Heart right ventricle (tissue), 16 donors: ENCODE measurements around the gene CSMD2. TPM values are rescaled to one million over a fixed set of nuclear protein-coding genes. Genes with fewer than 3 reads are reported as not detected.
A peak's percentile ranks its signal among the peaks of the same experiment; 100 is the strongest.

Experiments used
- ATAC-seq, 8 donors: fragments of 200-7000 bp; cut with Tn5 transposase; one replicate each; pipeline ENCODE4 v1.9.1; 2020; ENCODE audit warnings: mild to moderate bottlenecking in 8 of 8, moderate library complexity in 8 of 8, moderate number of reproducible peaks in 1 of 8
- DNase-seq, 2 donors: peaks; one replicate each; pipeline ENCODE4 v3.0.0-alpha.2; 2020
- H3K27ac ChIP-seq, 10 donors: fragments of 200-600 bp; sonication (generic) in 2 of 10; one replicate each; pipeline versions ENCODE4 v1.5.0 to v1.8.0; 2020 to 2022; ENCODE audit warnings: mild to moderate bottlenecking in 3 of 10
- H3K27me3 ChIP-seq, 7 donors: fragments of 200-600 bp; one replicate each; pipeline ENCODE4 v1.8.0; 2021 to 2022; ENCODE audit warnings: mild to moderate bottlenecking in 2 of 7
- H3K36me3 ChIP-seq, 9 donors: fragments of 200-600 bp; sonication (generic) in 1 of 9; one replicate each; pipeline versions ENCODE4 v1.5.0 to v1.8.0; 2020 to 2022; ENCODE audit warnings: mild to moderate bottlenecking in 2 of 9
- H3K4me1 ChIP-seq, 9 donors: fragments of 200-600 bp; sonication (generic) in 1 of 9; one replicate each; pipeline versions ENCODE4 v1.5.0 to v1.8.0; 2020 to 2022; ENCODE audit warnings: mild to moderate bottlenecking in 4 of 9
- H3K4me3 ChIP-seq, 10 donors: fragments of 200-600 bp; sonication (generic) in 2 of 10; one replicate each; pipeline versions ENCODE4 v1.5.0 to v1.8.0; 2020 to 2022; ENCODE audit warnings: mild to moderate bottlenecking in 7 of 10, moderate library complexity in 2 of 10
- H3K9me3 ChIP-seq, 11 donors: fragments of 200-600 bp in 10 of 11; sonication (generic) in 2 of 11; one replicate each; pipeline versions ENCODE4 v1.5.0 to v1.8.0; 2013 to 2022; ENCODE audit warnings: mild to moderate bottlenecking in 2 of 11, control low read depth in 1 of 11, moderate library complexity in 1 of 11
- WGBS, 2 donors: extraction: QIAGEN DNeasy Blood & Tissue Kit; methylation state at CpG; one replicate each; pipeline ENCODE4 v1.1.7; 2013; ENCODE audit warnings: inconsistent platforms in 1 of 2; 5-methylcytosine and 5-hydroxymethylcytosine counted together
- intact Hi-C, 10 donors: fragments of 100-400 bp; cut with DNase I; formaldehyde crosslinking; loops; one replicate each; pipeline versions ENCODE4 v1.11.1 to v1.14.2; 2022
- polyA plus RNA-seq, 2 donors: library from polyadenylated mRNA; stranded (reverse); fragments of 200-250 nt; gene quantifications; one replicate each; pipeline ENCODE4 v1.2.3, GENCODE V29; 2013
- total RNA-seq, 10 donors: library from RNA; stranded (reverse); fragmentation: NEBNext Ultra II Directional in 3 of 10; extraction: Animal tissue kit (Norgen Biotek cat#: 25700) in 3 of 10; gene quantifications; one replicate each; pipeline versions ENCODE4 v1.2.1 to v1.2.4, GENCODE V29; 2021 to 2023
- TF ChIP-seq, protein P1 (sequence below), 9 donors: fragments of 200-600 bp; sonication (generic) in 2 of 9; IDR thresholded peaks; one replicate each; pipeline versions ENCODE4 v1.5.0 to v1.8.0; 2021 to 2022; ENCODE audit warnings: antibody characterized with exemption in 9 of 9, mild to moderate bottlenecking in 5 of 9, moderate library complexity in 1 of 9
- donor health status: Arrhythmogenic right ventricular cardiomyopathy.
- donor health status: ischemic (EF 13 %, LVEDD 7.1; RV severe dilation, severe dysfunction).
- donor health status: healthy with polysubstance abuse.
- donor health status: DM: no; HTN: yes; CAD: no.
- donor health status: DM: no; HTN: no; CAD: no.
- donor health status: ischemic (EF 25% LVEDD 6.9; RV normal size, moderate dysfunction).
- donor health status: ischemic (EF 25% LVEDD 5.7; RV mildly dilated, moderate dysfunction).
- donor health status: healthy.
- donor health status: DM: yes; HTN: yes; CAD: no.
- donor health status: Ischemic cardiomyopathy.
- donor health status: ischemic (EF 35%, LVEDD 5.7; RV mildly dilated, moderate dysfunction).
- donor health status: nonischemic (EF 11% LVEDD 7.7; RV severe dilation, severe dysfunction).
- donor health status: DM: yes; HTN: yes; CAD: no.
- donor health status: PGD.
- donor health status: ischemic (EF 29% LVEDD 5.4; RV normal size, mild dysfunction).
- donor health status: nonischemic (EF 23%, LVEDD 6.1; RV moderate dilation, normal function).

CSMD2 gene
- total and polyA plus RNA-seq, 12 donors = 0.04 to 0.97 (median 0.14) TPM; not detected in 1

DNA sequence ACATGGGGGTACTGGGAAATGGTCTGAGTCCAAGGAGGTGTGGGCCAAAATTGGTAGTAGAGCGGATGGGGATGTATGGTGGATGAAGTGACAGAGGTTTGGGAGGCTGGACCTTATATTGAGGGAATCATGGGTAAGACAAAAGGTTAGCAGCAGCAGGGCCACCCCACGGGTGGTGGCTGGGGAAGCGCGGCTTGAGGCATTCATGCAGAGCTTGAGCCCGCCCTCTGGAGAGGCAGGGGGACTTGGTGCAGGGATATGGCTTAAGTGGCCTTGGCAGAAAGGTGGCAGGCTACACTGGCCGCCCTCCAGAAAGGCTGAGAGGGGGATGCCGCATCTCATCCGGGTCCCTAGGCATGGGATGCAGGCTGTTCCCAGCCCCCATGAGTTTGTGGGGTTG lies 269.6 kb downstream of the CSMD2 start:
- peaks cover 0 to 27% (median 5%) of the 10 kb centered on the region in 9 donors for H3K4me1 ChIP-seq
- WGBS, 2 donors = 79% methylated on average over 8 of the region's 8 CpGs
- TF ChIP-seq, protein P1, sequence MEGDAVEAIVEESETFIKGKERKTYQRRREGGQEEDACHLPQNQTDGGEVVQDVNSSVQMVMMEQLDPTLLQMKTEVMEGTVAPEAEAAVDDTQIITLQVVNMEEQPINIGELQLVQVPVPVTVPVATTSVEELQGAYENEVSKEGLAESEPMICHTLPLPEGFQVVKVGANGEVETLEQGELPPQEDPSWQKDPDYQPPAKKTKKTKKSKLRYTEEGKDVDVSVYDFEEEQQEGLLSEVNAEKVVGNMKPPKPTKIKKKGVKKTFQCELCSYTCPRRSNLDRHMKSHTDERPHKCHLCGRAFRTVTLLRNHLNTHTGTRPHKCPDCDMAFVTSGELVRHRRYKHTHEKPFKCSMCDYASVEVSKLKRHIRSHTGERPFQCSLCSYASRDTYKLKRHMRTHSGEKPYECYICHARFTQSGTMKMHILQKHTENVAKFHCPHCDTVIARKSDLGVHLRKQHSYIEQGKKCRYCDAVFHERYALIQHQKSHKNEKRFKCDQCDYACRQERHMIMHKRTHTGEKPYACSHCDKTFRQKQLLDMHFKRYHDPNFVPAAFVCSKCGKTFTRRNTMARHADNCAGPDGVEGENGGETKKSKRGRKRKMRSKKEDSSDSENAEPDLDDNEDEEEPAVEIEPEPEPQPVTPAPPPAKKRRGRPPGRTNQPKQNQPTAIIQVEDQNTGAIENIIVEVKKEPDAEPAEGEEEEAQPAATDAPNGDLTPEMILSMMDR (IDR thresholded peaks at IDR 0.05) = no peak
- no peak overlapping the region for H3K27ac ChIP-seq
- intact Hi-C loops = no loop called here
- H3K4me3 ChIP-seq = no peak overlapping the region
- no peaks in the 10 kb centered on the region for H3K36me3 ChIP-seq
- H3K9me3 ChIP-seq = no peaks in the 10 kb centered on the region
- no peaks in the 10 kb centered on the region for H3K27me3 ChIP-seq
- DNase-seq (no peak), ATAC-seq (no peak)

DNA sequence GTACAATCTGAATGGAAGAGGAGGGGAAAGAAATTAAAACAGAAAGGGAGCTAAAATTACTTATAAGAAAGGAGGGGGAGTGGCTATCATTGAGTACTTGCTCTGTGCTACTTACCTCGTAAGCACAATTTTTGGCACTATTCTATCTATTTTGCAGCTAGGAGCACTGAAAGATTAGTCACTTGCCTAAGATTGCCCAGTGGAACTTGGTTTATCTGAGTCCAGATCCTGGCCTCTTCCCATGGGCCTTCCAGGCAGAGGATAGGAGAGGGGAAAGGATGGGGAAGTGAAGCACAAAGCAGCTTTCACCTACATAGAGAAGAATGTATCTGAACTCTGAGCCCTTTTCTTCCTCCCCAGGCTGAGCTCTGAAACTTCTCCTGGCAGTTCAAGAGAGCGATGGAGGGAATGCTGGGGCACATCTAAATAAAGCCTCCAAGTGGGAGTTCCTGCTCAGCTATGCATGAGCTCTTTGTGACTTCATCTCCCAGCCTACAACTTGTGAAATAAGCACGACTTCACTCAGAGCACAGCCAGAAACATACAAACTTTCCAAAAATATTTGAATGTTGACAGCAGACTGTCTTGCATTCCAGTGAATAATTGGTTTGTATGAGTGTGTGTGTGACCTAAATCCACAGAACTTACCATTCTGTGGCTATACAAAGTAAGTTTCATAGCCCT lies 271.7 kb downstream of the CSMD2 start:
- intact Hi-C loops = no loop called here
- TF ChIP-seq, protein P1 (IDR thresholded peaks at IDR 0.05) = no peak
- Histone ChIP-seq H3K4me3 (no peak overlapping the region), H3K9me3 (no peaks in the 10 kb centered on the region), H3K27ac (peak overlapping the region in 6 of 10 donors; percentile 17 to 48 (median 40)), H3K36me3 (no peaks in the 10 kb centered on the region), H3K27me3 (no peaks in the 10 kb centered on the region), H3K4me1 (peaks cover 0 to 19% (median 5%) of the 10 kb centered on the region in 9 donors)
- 32 to 37% methylated on average over 3 of the region's 3 CpGs for WGBS, 2 donors
- peak; percentile 72 to 93 (median 84) for ATAC-seq
- DNase-seq = no peak

DNA sequence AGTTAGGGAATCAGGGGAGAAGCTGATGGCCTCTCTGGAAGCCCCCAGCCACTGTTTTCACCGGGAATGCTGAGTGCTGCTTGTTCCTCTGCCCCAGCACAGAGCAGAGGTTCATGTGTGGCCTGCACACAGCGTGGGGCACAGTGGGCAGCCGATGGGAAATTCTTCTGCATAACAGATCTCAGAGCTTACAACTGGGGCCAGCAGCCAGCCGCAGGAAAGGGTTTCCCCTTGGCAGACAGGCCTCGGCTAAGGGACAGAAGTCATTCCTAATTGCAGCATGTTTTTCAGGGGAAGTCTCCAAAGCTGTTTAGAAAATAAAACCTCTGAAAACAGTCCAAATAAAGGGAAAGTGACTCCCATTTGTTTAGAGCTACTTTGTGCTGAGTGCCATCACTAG lies 278.5 kb downstream of the CSMD2 start:
- H3K9me3 ChIP-seq = no peaks in the 10 kb centered on the region
- no peaks in the 10 kb centered on the region for H3K36me3 ChIP-seq
- intact Hi-C loops = no loop called here
- no peak for ATAC-seq
- TF ChIP-seq, protein P1 (IDR thresholded peaks at IDR 0.05) = no peak
- WGBS, 2 donors = 13 to 21% methylated on average over 5 of the region's 5 CpGs
- H3K4me1 ChIP-seq = peaks cover 0 to 5% (median 0%) of the 10 kb centered on the region in 9 donors
- H3K27me3 ChIP-seq = peaks cover 0 to 10% (median 0%) of the 10 kb centered on the region in 7 donors
- no peak overlapping the region for H3K4me3 ChIP-seq
- no peak for DNase-seq
- no peak overlapping the region for H3K27ac ChIP-seq

DNA sequence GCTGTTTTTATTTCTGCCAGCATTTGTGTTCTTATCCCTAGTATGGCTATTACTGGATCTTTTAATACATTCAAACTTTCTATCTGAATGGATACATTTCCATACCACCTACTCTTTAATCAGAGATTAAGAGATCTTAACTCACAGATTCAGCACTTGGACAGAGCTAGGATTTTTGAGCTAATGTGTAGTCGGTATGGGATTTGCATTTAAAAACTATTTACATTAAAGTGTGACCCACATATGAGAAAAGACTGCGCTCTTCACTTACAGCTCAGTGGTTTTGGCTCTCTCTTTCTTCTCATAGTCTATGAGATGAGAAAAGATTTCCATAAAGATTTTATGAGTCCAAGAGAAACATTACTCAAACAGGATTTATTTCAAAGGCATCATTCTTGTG lies 284.7 kb downstream of the CSMD2 start:
- 50 to 57% methylated on average over 2 of the region's 2 CpGs for WGBS, 2 donors
- ATAC-seq = no peak
- intact Hi-C loops = no loop called here
- no peak for DNase-seq
- Histone ChIP-seq H3K27ac (no peak overlapping the region), H3K36me3 (no peaks in the 10 kb centered on the region), H3K4me1 (peaks cover 0 to 7% (median 0%) of the 10 kb centered on the region in 9 donors), H3K4me3 (no peak overlapping the region), H3K27me3 (peaks cover 0 to 22% (median 7%) of the 10 kb centered on the region in 7 donors), H3K9me3 (no peaks in the 10 kb centered on the region)
- TF ChIP-seq, protein P1 (IDR thresholded peaks at IDR 0.05) = no peak
